ENCODE measurements around the gene FNIP2.

- TF ChIP-seq CTCF (conservative IDR thresholded peaks at IDR 0.05; ENCODE audit: low read length), result no peak
- no peak for TF ChIP-seq EZH2phosphoT487 (IDR thresholded peaks at IDR 0.05; ENCODE audit: borderline replicate concordance)
Measured at GRCh38 chr4:158890294-158890693, 121.5 kb downstream of the FNIP2 start.
